HG03378 (cell line): ENCODE measurements around the gene MYBPC2.

Experiments
- ATAC-seq: cut with Tn5 transposase; IDR thresholded peaks from one replicate; pipeline ENCODE4 v1.9.1; 2021; ENCODE audit warnings: mild to moderate bottlenecking, moderate library complexity; ENCODE audit not compliant: unreplicated experiment

MYBPC2 gene

GRCh38 chr19:50409347-50409746, 23.3 kb upstream of the MYBPC2 start:
- no peak for ATAC-seq

DNA sequence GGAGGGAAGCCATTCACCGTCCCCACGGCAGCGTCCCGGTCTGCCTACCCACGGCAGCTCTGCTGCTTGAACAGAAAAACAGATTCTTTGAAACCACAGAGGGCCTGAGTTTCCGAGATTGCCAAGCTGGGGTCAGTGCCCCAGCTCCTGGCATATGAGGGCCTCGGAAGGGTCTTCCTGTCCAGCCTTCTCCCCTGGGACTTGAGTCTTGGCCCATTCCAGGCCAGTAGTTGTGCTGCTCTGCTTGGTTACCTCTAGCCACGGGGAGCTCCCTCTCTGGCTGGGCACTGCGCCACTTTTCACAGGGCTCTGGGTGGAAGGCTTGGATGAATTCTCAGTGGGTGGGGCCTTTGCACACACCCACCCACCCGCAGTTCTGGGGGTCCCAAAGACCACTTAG, 22.6 kb upstream of the MYBPC2 start:
- no peak for ATAC-seq

GRCh38 chr19:50412419-50412818, 20.3 kb upstream of the MYBPC2 start:
- ATAC-seq, result no peak

GRCh38 chr19:50413096-50413495, 19.6 kb upstream of the MYBPC2 start:
- ATAC-seq, result no peak

DNA sequence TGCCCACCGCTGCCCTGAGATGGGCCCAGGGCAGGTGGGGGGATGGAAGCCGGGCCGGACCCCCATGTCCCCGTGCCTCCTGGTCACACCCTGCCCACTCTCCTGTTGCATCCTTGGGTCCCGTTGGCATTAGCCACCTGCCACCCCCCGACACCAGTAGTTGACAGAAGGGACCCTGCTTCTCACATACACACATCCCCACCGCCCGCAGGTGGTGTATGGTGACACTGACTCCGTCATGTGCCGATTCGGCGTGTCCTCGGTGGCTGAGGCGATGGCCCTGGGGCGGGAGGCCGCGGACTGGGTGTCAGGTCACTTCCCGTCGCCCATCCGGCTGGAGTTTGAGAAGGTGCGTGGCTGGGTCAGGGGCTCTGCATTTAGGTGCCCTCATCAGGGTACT, 19.2 kb upstream of the MYBPC2 start:
- no peak for ATAC-seq

GRCh38 chr19:50414864-50415660, 17.6 kb upstream of the MYBPC2 start:
- ATAC-seq, result no peak

DNA sequence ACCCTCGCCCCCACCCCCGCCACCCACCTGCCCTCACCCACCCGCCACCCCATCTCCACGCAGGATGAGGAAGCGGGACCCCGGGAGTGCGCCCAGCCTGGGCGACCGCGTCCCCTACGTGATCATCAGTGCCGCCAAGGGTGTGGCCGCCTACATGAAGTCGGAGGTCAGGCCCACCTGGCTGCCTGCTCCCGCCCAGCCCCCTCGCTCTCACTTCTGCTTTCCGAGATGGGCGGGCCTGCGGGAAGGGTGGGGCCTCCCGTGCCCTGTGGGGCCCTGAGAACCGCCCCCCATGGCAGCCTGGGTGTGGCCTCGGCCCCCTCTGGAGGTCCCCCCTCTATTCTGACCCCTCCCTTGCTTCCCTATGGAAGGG, 17.0 kb upstream of the MYBPC2 start:
- ATAC-seq, result no peak

- no peak for ATAC-seq
Measured at GRCh38 chr19:50416034-50416977, 16.4 kb upstream of the MYBPC2 start.

DNA sequence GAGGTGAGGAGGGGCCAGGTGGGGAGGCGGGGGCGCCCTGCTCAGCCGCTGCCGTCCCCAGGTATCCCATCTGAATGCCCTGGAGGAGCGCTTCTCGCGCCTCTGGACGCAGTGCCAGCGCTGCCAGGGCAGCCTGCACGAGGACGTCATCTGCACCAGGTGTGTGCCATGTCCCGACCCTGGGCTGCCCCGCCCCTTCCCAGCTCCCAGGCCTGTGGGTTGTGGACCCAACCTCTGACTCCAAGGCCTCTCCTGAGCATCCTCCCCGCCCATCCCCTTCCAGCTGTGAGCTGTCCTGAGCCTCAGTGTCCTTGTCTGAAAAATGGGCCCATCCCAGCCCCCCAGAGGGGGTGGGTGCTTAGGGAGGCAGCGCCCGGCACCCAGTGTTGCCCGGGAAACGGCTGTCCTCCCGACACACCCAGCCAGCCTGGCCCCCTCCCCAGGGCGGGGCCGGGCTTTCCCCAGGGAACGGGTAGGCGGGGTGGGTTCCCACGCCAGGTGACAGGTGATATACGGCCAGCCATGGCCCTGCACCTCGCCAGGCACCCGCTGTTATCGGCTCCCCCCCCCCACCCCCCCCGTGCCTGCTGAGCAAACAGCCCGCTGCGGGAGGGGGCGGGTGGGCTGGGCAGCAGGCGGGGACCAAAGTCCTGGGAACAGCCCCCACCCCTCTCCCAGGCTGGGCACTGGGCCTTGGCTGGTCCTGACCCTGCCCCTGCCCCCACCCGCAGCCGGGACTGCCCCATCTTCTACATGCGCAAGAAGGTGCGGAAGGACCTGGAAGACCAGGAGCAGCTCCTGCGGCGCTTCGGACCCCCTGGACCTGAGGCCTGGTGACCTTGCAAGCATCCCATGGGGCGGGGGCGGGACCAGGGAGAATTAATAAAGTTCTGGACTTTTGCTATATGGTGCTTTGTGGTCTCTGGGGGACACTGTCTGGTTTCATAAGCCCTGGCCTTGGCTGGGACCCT, 15.3 kb upstream of the MYBPC2 start:
- no peak for ATAC-seq

GRCh38 chr19:50418176-50419021, 14.3 kb upstream of the MYBPC2 start, which contains the start of gene SPIB:
TSS of gene SPIB (plus strand) at chr19:50418938. CDS start at chr19:50418963, 25 bp downstream.
- no peak for ATAC-seq

- ATAC-seq, result no peak
Measured at GRCh38 chr19:50419022-50419579, 13.6 kb upstream of the MYBPC2 start.

- ATAC-seq, result no peak
Measured at GRCh38 chr19:50419580-50420035, 13.1 kb upstream of the MYBPC2 start.

- ATAC-seq, result no peak
Measured at GRCh38 chr19:50420127-50420526, 12.6 kb upstream of the MYBPC2 start.

- ATAC-seq, result no peak
Measured at GRCh38 chr19:50420808-50421207, 11.9 kb upstream of the MYBPC2 start.

GRCh38 chr19:50422397-50423278, 10.1 kb upstream of the MYBPC2 start:
- no peak for ATAC-seq

DNA sequence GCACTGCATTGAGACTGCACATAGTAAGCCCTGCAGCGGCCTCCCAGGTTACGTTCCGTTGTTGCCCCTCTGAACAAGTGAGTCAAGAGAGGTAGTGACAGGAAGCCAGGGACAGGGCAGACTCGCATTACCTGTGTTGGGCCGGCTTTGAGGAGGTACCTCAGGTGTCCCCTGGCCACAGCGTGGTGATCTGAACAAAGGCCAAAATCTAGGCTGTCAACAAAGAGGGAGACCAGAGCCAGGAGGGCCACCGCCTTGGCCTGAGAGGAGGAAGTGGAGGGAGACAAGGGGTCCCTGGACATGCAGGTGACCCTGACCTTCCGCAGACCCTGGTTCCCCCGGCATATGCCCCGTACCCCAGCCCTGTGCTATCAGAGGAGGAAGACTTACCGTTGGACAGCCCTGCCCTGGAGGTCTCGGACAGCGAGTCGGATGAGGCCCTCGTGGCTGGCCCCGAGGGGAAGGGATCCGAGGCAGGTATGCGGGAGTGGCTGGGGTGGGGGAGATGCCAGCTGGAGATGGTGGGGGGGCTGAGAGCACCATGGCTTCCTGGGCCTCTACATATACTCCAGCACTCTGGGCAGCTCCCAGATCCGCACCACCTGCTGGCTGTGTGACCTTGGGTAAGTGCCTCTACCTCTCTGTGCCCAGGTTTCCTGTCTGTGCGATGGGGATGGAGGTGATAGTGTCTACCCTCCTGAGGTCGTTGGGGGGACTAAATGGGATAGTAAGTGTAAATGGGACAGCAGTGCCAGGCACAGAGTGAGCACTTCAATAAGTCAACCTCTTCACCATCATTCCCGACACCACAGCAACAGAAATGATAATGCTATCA, 9.2 kb upstream of the MYBPC2 start:
- no peak for ATAC-seq

- no peak for ATAC-seq
Measured at GRCh38 chr19:50425581-50425980, 7.1 kb upstream of the MYBPC2 start.
